Urothelium cell line (cell line): ENCODE measurements around the gene GOLGA8S.
"Not testable (repeated sequence)": the region's sequence is repeated elsewhere in the genome, so short reads cannot be mapped to it uniquely, and the experiment has no call there.

Experiments used
- DNase-seq: peaks from one replicate; pipeline ENCODE4 v3.0.0; 2011; ENCODE audit warnings: low spot score, mixed read lengths
- FAIRE-seq: peaks from 2 replicates; lab custom pipeline; 2011; peaks lifted over from hg19 to GRCh38; lab: Jason Lieb, UNC

GOLGA8S gene

GRCh38 chr15:23354448-23354847, at the start of gene GOLGA8S:
Gene GOLGA8S (plus strand): TSS chr15:23354748. CDS start chr15:23354810, 62 bp downstream.
- not testable (repeated sequence) for DNase-seq, FAIRE-seq

- DNase-seq, FAIRE-seq: not testable (repeated sequence)
Measured at GRCh38 chr15:23304805-23305204, 49.7 kb upstream of the GOLGA8S start.

- FAIRE-seq, DNase-seq: not testable (repeated sequence)
Measured at GRCh38 chr15:23305921-23306320, 48.6 kb upstream of the GOLGA8S start.

GRCh38 chr15:23311233-23311632, 43.3 kb upstream of the GOLGA8S start:
- not testable (repeated sequence) for FAIRE-seq, DNase-seq

- DNase-seq, result not testable (repeated sequence)
Measured at GRCh38 chr15:23334096-23334495, 20.5 kb upstream of the GOLGA8S start, which contains the start of gene GOLGA6L26. Gene GOLGA6L26 (minus strand): TSS chr15:23334196. CDS start chr15:23334135, 61 bp downstream.

GRCh38 chr15:23362622-23363021, 8.1 kb downstream of the GOLGA8S start:
- not testable (repeated sequence) for FAIRE-seq, DNase-seq

More at GRCh38 chr15:23334096-23334495, 20.5 kb upstream of the GOLGA8S start, which contains the start of gene GOLGA6L26:
- not testable (repeated sequence) for FAIRE-seq

GRCh38 chr15:23364261-23364660, 9.7 kb downstream of the GOLGA8S start:
- DNase-seq, FAIRE-seq: not testable (repeated sequence)

- FAIRE-seq (no peak), DNase-seq (no peak)
Measured at GRCh38 chr15:23370578-23370977, 16.0 kb downstream of the GOLGA8S start.

- not testable (repeated sequence) for FAIRE-seq, DNase-seq
Measured at GRCh38 chr15:23371134-23371533, 16.6 kb downstream of the GOLGA8S start.

- not testable (repeated sequence) for FAIRE-seq, DNase-seq
Measured at GRCh38 chr15:23371868-23372267, 17.3 kb downstream of the GOLGA8S start.

- DNase-seq, result peak; percentile 57
- no peak for FAIRE-seq
Measured at GRCh38 chr15:23372284-23372683, 17.7 kb downstream of the GOLGA8S start.

- not testable (repeated sequence) for FAIRE-seq, DNase-seq
Measured at GRCh38 chr15:23372891-23373600, 18.5 kb downstream of the GOLGA8S start.

- DNase-seq, FAIRE-seq: not testable (repeated sequence)
Measured at GRCh38 chr15:23374226-23374625, 19.7 kb downstream of the GOLGA8S start.

- not testable (repeated sequence) for FAIRE-seq, DNase-seq
Measured at GRCh38 chr15:23378946-23379345, 24.4 kb downstream of the GOLGA8S start.

- not testable (repeated sequence) for FAIRE-seq, DNase-seq
Measured at GRCh38 chr15:23380700-23381099, 26.2 kb downstream of the GOLGA8S start.

- FAIRE-seq, DNase-seq: not testable (repeated sequence)
Measured at GRCh38 chr15:23381192-23381591, 26.6 kb downstream of the GOLGA8S start.

- DNase-seq (no peak), FAIRE-seq (peak; percentile 56)
Measured at GRCh38 chr15:23384371-23384770, 29.8 kb downstream of the GOLGA8S start.

- DNase-seq (no peak), FAIRE-seq (no peak)
Measured at GRCh38 chr15:23385886-23386430, 31.4 kb downstream of the GOLGA8S start.

GRCh38 chr15:23387621-23388190, 33.2 kb downstream of the GOLGA8S start:
- FAIRE-seq (no peak), DNase-seq (no peak)

GRCh38 chr15:23395030-23395692, 40.6 kb downstream of the GOLGA8S start:
- DNase-seq, result peak; percentile 21
- FAIRE-seq, result peak; percentile 32

GRCh38 chr15:23395832-23396231, 41.3 kb downstream of the GOLGA8S start:
- DNase-seq, result no peak
- no peak for FAIRE-seq
